ENCODE measurements around the gene COL25A1.

Gene COL25A1

DNA sequence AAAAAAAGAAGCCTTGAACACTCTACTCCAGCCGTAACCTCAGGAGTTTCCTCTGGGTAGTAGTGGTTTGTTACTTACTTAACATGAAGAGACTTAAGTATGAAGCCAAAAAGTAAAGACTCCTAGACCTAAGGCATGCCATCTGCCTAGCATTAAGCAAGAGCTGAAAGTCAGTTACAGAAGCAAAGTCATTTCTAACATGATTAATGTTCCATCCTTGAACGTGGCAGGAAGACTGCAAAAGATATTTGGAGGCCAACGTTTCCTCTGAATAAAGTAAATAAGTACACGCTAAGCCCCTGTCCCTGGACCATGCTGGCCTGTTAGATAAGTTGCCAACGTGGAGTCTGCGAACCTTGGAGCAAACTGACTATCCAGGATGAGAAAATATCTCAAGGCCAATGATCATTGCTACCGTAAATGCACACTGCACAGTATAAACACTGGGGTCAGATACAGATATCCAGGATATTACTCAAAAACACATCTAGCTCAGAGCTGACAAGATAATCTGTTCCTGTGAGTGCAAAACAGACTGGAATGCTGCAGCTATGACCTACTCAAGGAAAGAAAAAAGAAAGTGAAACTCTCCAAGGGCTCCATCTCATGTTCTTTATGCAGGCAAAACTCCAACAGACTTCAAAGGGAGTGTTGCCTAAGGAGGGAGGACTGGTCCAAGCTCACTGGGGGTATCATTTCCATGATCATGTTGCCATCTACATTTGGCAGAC lies 255.8 kb downstream of the COL25A1 start:
- Histone ChIP-seq H3K36me3 (no peaks in the 10 kb centered on the region), H3K4me3 (ENCODE audit: low read depth, low read length) (no peak overlapping the region), H3K27ac (no peak overlapping the region), H3K9me3 (ENCODE audit: severe bottlenecking) (no peaks in the 10 kb centered on the region), H3K27me3 (ENCODE audit: insufficient read depth, low read depth, severe bottlenecking) (no peaks in the 10 kb centered on the region)
- DNase-seq = no peak
- no peak for TF ChIP-seq CTCF (IDR thresholded peaks at IDR 0.05; ENCODE audit: low read depth, low read length)

- no peaks in the 10 kb centered on the region for H3K27me3 ChIP-seq (ENCODE audit: insufficient read depth, low read depth, severe bottlenecking)
- no peaks in the 10 kb centered on the region for H3K9me3 ChIP-seq (ENCODE audit: severe bottlenecking)
- TF ChIP-seq CTCF (IDR thresholded peaks at IDR 0.05; ENCODE audit: low read depth, low read length) = no peak
- no peak overlapping the region for H3K27ac ChIP-seq
- no peak overlapping the region for H3K4me3 ChIP-seq (ENCODE audit: low read depth, low read length)
- no peak for DNase-seq
- H3K36me3 ChIP-seq = no peaks in the 10 kb centered on the region
Measured at GRCh38 chr4:109044431-109044830, 258.0 kb downstream of the COL25A1 start.

- Histone ChIP-seq H3K27ac (no peak overlapping the region), H3K9me3 (ENCODE audit: severe bottlenecking) (no peaks in the 10 kb centered on the region), H3K27me3 (ENCODE audit: insufficient read depth, low read depth, severe bottlenecking) (no peaks in the 10 kb centered on the region), H3K36me3 (no peaks in the 10 kb centered on the region), H3K4me3 (ENCODE audit: low read depth, low read length) (no peak overlapping the region)
- no peak for TF ChIP-seq CTCF (IDR thresholded peaks at IDR 0.05; ENCODE audit: low read depth, low read length)
- DNase-seq = no peak
Measured at GRCh38 chr4:109043286-109043685, 259.2 kb downstream of the COL25A1 start.

DNA sequence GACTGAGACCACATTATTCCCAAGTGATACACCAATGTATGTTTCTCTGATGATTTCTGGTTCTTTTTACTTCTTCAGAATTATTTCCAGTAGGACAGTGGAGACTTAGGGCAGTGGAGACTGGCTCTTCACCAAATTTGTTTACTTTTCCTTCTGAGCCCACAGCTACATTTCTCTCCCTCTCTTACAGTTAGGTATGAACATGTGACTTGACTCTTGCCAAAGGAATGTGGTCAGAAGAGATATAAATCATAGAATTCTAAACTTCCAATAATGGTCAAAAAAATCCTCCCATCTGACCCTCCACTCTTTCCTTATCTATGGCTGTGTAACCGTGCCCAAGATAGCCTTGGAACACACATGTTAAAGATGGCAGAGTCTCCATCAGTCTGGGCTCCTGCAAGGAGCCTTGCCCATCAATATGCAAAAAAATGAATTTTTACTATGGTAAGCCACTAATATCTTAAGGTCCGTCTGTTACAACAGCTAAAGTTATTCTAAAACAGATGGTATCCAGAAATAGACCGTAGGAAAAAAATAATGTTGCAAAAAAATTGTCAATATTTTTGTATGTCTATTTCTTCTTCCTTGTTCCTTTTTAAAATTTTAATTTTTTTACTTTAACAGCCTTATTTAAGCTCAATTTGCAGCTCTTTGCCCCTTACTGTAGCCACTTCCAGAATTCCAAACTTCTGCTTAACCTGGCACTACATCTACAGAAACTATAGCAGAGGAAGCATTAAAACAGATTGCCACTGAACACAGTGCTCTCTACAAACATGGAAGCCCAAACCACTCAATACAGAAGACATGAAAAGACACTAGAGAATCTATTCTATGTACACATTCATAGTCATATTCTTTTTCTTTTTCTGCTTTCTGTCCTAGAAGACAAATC lies 260.7 kb downstream of the COL25A1 start:
- no peak for DNase-seq
- TF ChIP-seq CTCF (IDR thresholded peaks at IDR 0.05; ENCODE audit: low read depth, low read length) = no peak
- Histone ChIP-seq H3K36me3 (no peaks in the 10 kb centered on the region), H3K9me3 (ENCODE audit: severe bottlenecking) (no peaks in the 10 kb centered on the region), H3K27me3 (ENCODE audit: insufficient read depth, low read depth, severe bottlenecking) (no peaks in the 10 kb centered on the region), H3K4me3 (ENCODE audit: low read depth, low read length) (no peak overlapping the region), H3K27ac (no peak overlapping the region)

DNA sequence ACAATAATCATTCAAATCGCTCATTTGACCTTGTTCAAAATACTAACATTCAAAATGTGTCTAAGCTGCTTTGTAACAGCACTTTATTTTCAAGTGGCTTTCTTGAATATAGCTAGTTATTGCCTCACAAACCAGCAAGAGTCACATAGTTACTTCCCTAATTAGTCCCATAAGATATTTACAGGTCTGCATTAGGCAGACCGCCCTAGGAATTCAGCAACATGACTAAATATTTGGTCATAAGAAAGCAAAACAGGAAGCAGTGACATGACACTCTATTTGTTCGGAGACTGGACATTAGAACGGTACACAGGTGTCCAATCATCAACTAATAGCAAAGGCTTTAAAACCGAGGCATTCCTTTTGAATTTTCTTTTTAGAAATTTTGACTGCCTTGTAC lies 262.0 kb downstream of the COL25A1 start:
- H3K27me3 ChIP-seq (ENCODE audit: insufficient read depth, low read depth, severe bottlenecking) = no peaks in the 10 kb centered on the region
- TF ChIP-seq CTCF (IDR thresholded peaks at IDR 0.05; ENCODE audit: low read depth, low read length) = no peak
- H3K9me3 ChIP-seq (ENCODE audit: severe bottlenecking) = no peaks in the 10 kb centered on the region
- H3K4me3 ChIP-seq (ENCODE audit: low read depth, low read length) = no peak overlapping the region
- no peaks in the 10 kb centered on the region for H3K36me3 ChIP-seq
- DNase-seq = no peak
- H3K27ac ChIP-seq = no peak overlapping the region

All from WERI-Rb-1 (cell line).